Spleen (tissue), 7 donors: Measurements from ENCODE around the gene SH3RF1.

ENCODE experiments used
- POLR2A ChIP-seq, 3 donors: fragments of 450-650 bp; IDR thresholded peaks; one replicate each; pipeline ENCODE4 v1.5.1; 2017; ENCODE audit warnings: antibody characterized with exemption in 3 of 3, mild to moderate bottlenecking in 1 of 3
- TF ChIP-seq, protein P1 (sequence below), 11 experiments: fragments of 200-600 bp in 7 of 11; fragments of 450-650 bp in 4 of 11; sonication (generic) in 4 of 11; IDR thresholded peaks in 8 of 11; conservative IDR thresholded peaks in 3 of 11; 1 replicate in 7 of 11; 2 replicates in 4 of 11; pipeline versions ENCODE4 v1.4.0 to v1.8.0; 2016 to 2021; ENCODE audit warnings: antibody characterized with exemption in 11 of 11, inconsistent platforms in 4 of 11, mild to moderate bottlenecking in 1 of 11
- donor health status: DM: no; HTN: no; CAD: no; lungs with moderate emphysema.
- donor health status: DM: no; HTN: no; CAD: no.
- donor health status: DM: no; HTN: no; CAD: no.

DNA sequence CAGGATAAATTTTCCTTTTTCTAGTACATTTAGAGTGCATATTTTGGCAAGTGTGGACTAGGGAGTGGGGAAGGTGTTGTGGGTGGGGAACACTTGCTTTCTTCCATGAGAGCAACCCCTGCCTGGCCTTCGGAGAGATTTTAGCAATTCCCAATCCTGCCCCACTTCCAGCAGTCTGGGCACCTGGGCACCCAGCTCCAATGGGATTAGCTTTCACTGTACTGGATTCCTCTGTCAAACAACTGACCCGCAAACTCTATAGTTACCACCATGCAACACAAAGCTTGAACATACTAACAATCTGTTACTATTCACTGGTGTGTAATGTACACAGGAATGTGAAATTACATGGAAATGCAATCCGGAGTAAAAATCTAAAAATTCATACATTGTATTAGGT is 50.3 kb downstream of the SH3RF1 start:
- TF ChIP-seq, protein P1, sequence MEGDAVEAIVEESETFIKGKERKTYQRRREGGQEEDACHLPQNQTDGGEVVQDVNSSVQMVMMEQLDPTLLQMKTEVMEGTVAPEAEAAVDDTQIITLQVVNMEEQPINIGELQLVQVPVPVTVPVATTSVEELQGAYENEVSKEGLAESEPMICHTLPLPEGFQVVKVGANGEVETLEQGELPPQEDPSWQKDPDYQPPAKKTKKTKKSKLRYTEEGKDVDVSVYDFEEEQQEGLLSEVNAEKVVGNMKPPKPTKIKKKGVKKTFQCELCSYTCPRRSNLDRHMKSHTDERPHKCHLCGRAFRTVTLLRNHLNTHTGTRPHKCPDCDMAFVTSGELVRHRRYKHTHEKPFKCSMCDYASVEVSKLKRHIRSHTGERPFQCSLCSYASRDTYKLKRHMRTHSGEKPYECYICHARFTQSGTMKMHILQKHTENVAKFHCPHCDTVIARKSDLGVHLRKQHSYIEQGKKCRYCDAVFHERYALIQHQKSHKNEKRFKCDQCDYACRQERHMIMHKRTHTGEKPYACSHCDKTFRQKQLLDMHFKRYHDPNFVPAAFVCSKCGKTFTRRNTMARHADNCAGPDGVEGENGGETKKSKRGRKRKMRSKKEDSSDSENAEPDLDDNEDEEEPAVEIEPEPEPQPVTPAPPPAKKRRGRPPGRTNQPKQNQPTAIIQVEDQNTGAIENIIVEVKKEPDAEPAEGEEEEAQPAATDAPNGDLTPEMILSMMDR (IDR thresholded peaks at IDR 0.05 in 8 of 11, conservative IDR thresholded peaks at IDR 0.05 in 3 of 11) = no peak
- no peak for TF ChIP-seq POLR2A (IDR thresholded peaks at IDR 0.05)
